Astrocyte (in vitro differentiated cells and primary cell): ENCODE data around the gene ANKRD40. TPM values are rescaled to one million over a fixed set of nuclear protein-coding genes. Genes with fewer than 3 reads are reported as not detected.

Source experiments
- DNase-seq: peaks from one replicate; pipeline ENCODE4 v3.0.0-alpha.2; 2010; ENCODE audit warnings: low read depth
- FAIRE-seq: peaks from 2 replicates; lab custom pipeline; 2011; peaks lifted over from hg19 to GRCh38; lab: Jason Lieb, UNC
- H2AFZ ChIP-seq: 2 replicates; pipeline ENCODE4 v1.6.0; 2012; ENCODE audit warnings: low read depth, low read length, inconsistent platforms
- H3K27ac ChIP-seq: 2 replicates; pipeline ENCODE4 v1.5.1; 2011; ENCODE audit warnings: low read depth, low read length, inconsistent platforms
- H3K27me3 ChIP-seq: 2 replicates; pipeline ENCODE4 v1.6.0; 2011; ENCODE audit warnings: low read length, inconsistent platforms; ENCODE audit not compliant: insufficient read depth
- H3K36me3 ChIP-seq: 2 replicates; pipeline ENCODE4 v1.5.1; 2011; ENCODE audit warnings: low read length, inconsistent platforms; ENCODE audit not compliant: insufficient read depth
- H3K4me1 ChIP-seq: 2 replicates; pipeline ENCODE4 v1.5.1; 2011; ENCODE audit warnings: low read length, inconsistent platforms; ENCODE audit not compliant: insufficient read depth
- H3K4me2 ChIP-seq: 2 replicates; pipeline ENCODE4 v1.6.0; 2012; ENCODE audit warnings: low read length, inconsistent platforms
- H3K4me3 ChIP-seq: 2 replicates; pipeline ENCODE4 v1.5.1; 2011; ENCODE audit warnings: low read depth, mild to moderate bottlenecking, low read length, inconsistent platforms; ENCODE audit not compliant: insufficient read depth
- H3K79me2 ChIP-seq: 2 replicates; pipeline ENCODE4 v1.6.0; 2012; ENCODE audit warnings: mild to moderate bottlenecking, low read length, inconsistent platforms; ENCODE audit not compliant: insufficient read depth
- H3K9ac ChIP-seq: 2 replicates; pipeline ENCODE4 v1.6.0; 2012; ENCODE audit warnings: mild to moderate bottlenecking, low read length, inconsistent platforms
- H3K9me3 ChIP-seq: 2 replicates; pipeline ENCODE4 v1.5.1; 2012; ENCODE audit warnings: low read depth, mild to moderate bottlenecking, low read length, inconsistent platforms; ENCODE audit not compliant: insufficient read depth
- H4K20me1 ChIP-seq: 2 replicates; pipeline ENCODE4 v1.6.0; 2012; ENCODE audit warnings: low read length, inconsistent platforms; ENCODE audit not compliant: insufficient read depth
- H3K27ac Mint-ChIP-seq: one replicate; pipeline ENCODE4 v1.8.0; 2021; ENCODE audit warnings: mild to moderate bottlenecking, mixed read lengths; ENCODE audit not compliant: unreplicated experiment
- H3K27me3 Mint-ChIP-seq: one replicate; pipeline ENCODE4 v1.8.0; 2021; ENCODE audit warnings: low read depth, mixed read lengths; ENCODE audit not compliant: unreplicated experiment
- H3K36me3 Mint-ChIP-seq: one replicate; pipeline ENCODE4 v1.8.0; 2021; ENCODE audit warnings: low read depth, mixed read lengths; ENCODE audit not compliant: unreplicated experiment
- H3K4me1 Mint-ChIP-seq: one replicate; pipeline ENCODE4 v1.8.0; 2021; ENCODE audit warnings: low read depth, mixed read lengths; ENCODE audit not compliant: unreplicated experiment
- H3K4me3 Mint-ChIP-seq: one replicate; pipeline ENCODE4 v1.8.0; 2021; ENCODE audit warnings: mild to moderate bottlenecking, moderate library complexity, mixed read lengths; ENCODE audit not compliant: unreplicated experiment
- H3K9me3 Mint-ChIP-seq: one replicate; pipeline ENCODE4 v1.8.0; 2021; ENCODE audit warnings: mild to moderate bottlenecking, mixed read lengths; ENCODE audit not compliant: unreplicated experiment
- EZH2 ChIP-seq: IDR thresholded peaks from 2 replicates; pipeline ENCODE4 v1.6.1; 2012; ENCODE audit warnings: mild to moderate bottlenecking, low read length, inconsistent platforms; ENCODE audit not compliant: insufficient read depth
- total RNA-seq: library from RNA; stranded (reverse); gene quantifications from 2 replicates; pipeline ENCODE4 v1.2.1, GENCODE V29; 2021
- TF ChIP-seq, protein P1 (sequence below): IDR thresholded peaks from 2 replicates; pipeline ENCODE4 v1.5.1; 2011; ENCODE audit warnings: low read depth, mild to moderate bottlenecking, inconsistent platforms, low read length, moderate library complexity; ENCODE audit not compliant: insufficient read depth

The ANKRD40 gene
- total RNA-seq, 1 donor from 2014 or later: 38.3 TPM

DNA sequence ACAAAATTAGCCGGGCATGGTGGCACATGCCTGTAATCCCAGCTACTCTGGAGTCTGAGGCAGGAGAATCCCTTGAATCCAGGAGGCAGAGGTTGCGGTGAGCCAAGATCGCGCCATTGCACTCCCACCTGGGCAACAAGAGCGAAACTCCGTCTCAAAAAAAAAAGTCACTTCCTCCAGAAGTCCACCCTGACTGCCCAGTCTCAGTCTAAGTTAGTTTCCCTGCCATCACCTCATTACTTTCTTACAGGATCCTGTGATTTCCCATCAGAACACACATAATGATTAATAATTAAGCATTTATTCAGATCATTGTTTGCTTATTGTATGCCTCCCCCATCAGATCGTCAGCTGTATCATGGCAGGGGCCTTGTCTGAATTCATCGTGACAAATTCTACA lies 41.4 kb downstream of the ANKRD40 start:
- DNase-seq (no peak), FAIRE-seq (no peak)
- Histone ChIP-seq H3K27ac (no peak overlapping the region), H3K4me3 (no peak overlapping the region), H3K4me2 (no peak overlapping the region), H3K9ac (no peak overlapping the region), H3K36me3 (no peaks in the 10 kb centered on the region), H2AFZ (no peak overlapping the region), H3K27me3 (no peaks in the 10 kb centered on the region), H3K79me2 (no peaks in the 10 kb centered on the region), H3K9me3 (no peaks in the 10 kb centered on the region), H4K20me1 (no peaks in the 10 kb centered on the region), H3K4me1 (peaks cover 26% of the 10 kb centered on the region)
- Mint-ChIP-seq H3K27ac (no peak overlapping the region), H3K4me3 (no peak overlapping the region), H3K27me3 (peaks cover 7% of the 10 kb centered on the region), H3K36me3 (peaks cover 5% of the 10 kb centered on the region), H3K4me1 (peaks cover 24% of the 10 kb centered on the region), H3K9me3 (peaks cover 3% of the 10 kb centered on the region)
- no peak for TF ChIP-seq EZH2
- TF ChIP-seq, protein P1, sequence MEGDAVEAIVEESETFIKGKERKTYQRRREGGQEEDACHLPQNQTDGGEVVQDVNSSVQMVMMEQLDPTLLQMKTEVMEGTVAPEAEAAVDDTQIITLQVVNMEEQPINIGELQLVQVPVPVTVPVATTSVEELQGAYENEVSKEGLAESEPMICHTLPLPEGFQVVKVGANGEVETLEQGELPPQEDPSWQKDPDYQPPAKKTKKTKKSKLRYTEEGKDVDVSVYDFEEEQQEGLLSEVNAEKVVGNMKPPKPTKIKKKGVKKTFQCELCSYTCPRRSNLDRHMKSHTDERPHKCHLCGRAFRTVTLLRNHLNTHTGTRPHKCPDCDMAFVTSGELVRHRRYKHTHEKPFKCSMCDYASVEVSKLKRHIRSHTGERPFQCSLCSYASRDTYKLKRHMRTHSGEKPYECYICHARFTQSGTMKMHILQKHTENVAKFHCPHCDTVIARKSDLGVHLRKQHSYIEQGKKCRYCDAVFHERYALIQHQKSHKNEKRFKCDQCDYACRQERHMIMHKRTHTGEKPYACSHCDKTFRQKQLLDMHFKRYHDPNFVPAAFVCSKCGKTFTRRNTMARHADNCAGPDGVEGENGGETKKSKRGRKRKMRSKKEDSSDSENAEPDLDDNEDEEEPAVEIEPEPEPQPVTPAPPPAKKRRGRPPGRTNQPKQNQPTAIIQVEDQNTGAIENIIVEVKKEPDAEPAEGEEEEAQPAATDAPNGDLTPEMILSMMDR: no peak

DNA sequence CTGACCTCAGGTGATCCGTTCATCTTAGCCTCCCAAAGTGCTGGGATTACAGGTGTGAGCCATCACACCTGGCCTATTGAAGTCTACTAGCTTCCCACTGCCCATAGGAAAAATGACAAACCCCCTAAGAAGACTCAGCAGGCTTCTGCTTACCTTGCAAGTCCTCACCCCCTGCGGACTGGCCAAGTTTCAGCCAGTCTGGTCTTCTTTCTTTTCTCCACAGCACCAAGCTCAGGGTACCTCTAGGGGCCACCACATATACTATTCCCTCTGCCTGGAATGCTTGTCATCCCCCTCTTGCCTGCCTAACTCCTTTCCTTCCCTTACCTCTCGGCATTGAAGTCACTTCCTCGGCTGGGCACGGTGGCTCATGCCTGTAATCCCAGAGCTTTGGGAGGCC lies 41.9 kb downstream of the ANKRD40 start:
- Mint-ChIP-seq H3K4me1 (peaks cover 25% of the 10 kb centered on the region), H3K27ac (no peak overlapping the region)
- no peak overlapping the region for H3K4me3 ChIP-seq

More for the DNA sequence above, 41.9 kb downstream of the ANKRD40 start:
- Histone ChIP-seq H3K27ac (no peak overlapping the region), H3K9ac (no peak overlapping the region), H3K36me3 (no peaks in the 10 kb centered on the region), H3K4me2 (no peak overlapping the region), H3K4me1 (peaks cover 31% of the 10 kb centered on the region), H2AFZ (no peak overlapping the region), H3K9me3 (no peaks in the 10 kb centered on the region), H4K20me1 (no peaks in the 10 kb centered on the region), H3K27me3 (no peaks in the 10 kb centered on the region), H3K79me2 (no peaks in the 10 kb centered on the region)
- Mint-ChIP-seq H3K4me3 (peak overlapping the region; percentile 54), H3K9me3 (peaks cover 3% of the 10 kb centered on the region), H3K36me3 (peaks cover 5% of the 10 kb centered on the region), H3K27me3 (peaks cover 7% of the 10 kb centered on the region)
- no peak for DNase-seq
- TF ChIP-seq EZH2: no peak
- TF ChIP-seq, protein P1: no peak
- FAIRE-seq: no peak
